Colonic mucosa (tissue), 4 donors: ENCODE data around the gene UBAP2. TPM values are rescaled to one million over a fixed set of nuclear protein-coding genes. Genes with fewer than 3 reads are reported as not detected.
"Not testable (repeated sequence)": the region's sequence is repeated elsewhere in the genome, so short reads cannot be mapped to it uniquely, and the experiment has no call there.

ENCODE experiments used
- DNase-seq: peaks from one replicate; pipeline ENCODE4 v3.0.0-alpha.2; 2020
- H3K27ac ChIP-seq: fragments of 200-600 bp; one replicate; pipeline ENCODE4 v1.8.0; 2021
- H3K27me3 ChIP-seq: fragments of 200-600 bp; one replicate; pipeline ENCODE4 v1.8.0; 2021
- H3K36me3 ChIP-seq: fragments of 200-600 bp; one replicate; pipeline ENCODE4 v1.8.0; 2021
- H3K4me1 ChIP-seq: fragments of 200-600 bp; one replicate; pipeline ENCODE4 v1.8.0; 2021; ENCODE audit warnings: mild to moderate bottlenecking
- H3K4me3 ChIP-seq: fragments of 200-600 bp; one replicate; pipeline ENCODE4 v1.8.0; 2021
- H3K9ac ChIP-seq, 2 donors: one replicate each; pipeline ENCODE4 v1.7.0; 2013; ENCODE audit warnings: control low read depth in 2 of 2, low read depth in 2 of 2, low read length in 2 of 2
- H3K9me3 ChIP-seq: fragments of 200-600 bp; one replicate; pipeline ENCODE4 v1.8.0; 2021
- CTCF ChIP-seq: fragments of 200-600 bp; IDR thresholded peaks from one replicate; pipeline ENCODE4 v1.8.0; 2022; ENCODE audit warnings: antibody characterized with exemption, mild to moderate bottlenecking
- intact Hi-C: fragments of 100-400 bp; cut with DNase I; formaldehyde crosslinking; loops from one replicate; pipeline ENCODE4 v1.14.1; 2022
- total RNA-seq, 2 donors: library from RNA; stranded (reverse); fragmentation: NEBNext Ultra II Directional in 1 of 2; extraction: Animal tissue kit (Norgen Biotek cat#: 25700) in 1 of 2; gene quantifications; one replicate each; pipeline ENCODE4 v1.2.1, GENCODE V29; 2021
- donor health status: healthy.
- donor health status: DM: no; HTN: no; CAD: no.
- donor health status: DM: no; HTN: no; CAD: no.

Gene UBAP2
- total RNA-seq, 2 donors from 2014 or later = 26.9 to 42.0 TPM

GRCh38 chr9:33976414-33976813 lies 72.3 kb downstream of the UBAP2 start:
- no peak overlapping the region for H3K4me3 ChIP-seq
- DNase-seq = no peak
- intact Hi-C loops = no loop called here
- no peaks in the 10 kb centered on the region for H3K9me3 ChIP-seq
- no peak overlapping the region for H3K9ac ChIP-seq
- H3K4me1 ChIP-seq = no peaks in the 10 kb centered on the region
- no peaks in the 10 kb centered on the region for H3K27me3 ChIP-seq
- peaks cover 6% of the 10 kb centered on the region for H3K36me3 ChIP-seq
- H3K27ac ChIP-seq = no peak overlapping the region
- no peak for TF ChIP-seq CTCF

GRCh38 chr9:33972698-33973097 lies 76.0 kb downstream of the UBAP2 start:
- Histone ChIP-seq H3K4me3 (no peak overlapping the region), H3K36me3 (peaks cover 6% of the 10 kb centered on the region), H3K27ac (no peak overlapping the region), H3K27me3 (no peaks in the 10 kb centered on the region), H3K9ac (no peak overlapping the region), H3K9me3 (no peaks in the 10 kb centered on the region), H3K4me1 (no peaks in the 10 kb centered on the region)
- no peak for DNase-seq
- TF ChIP-seq CTCF = no peak
- intact Hi-C loops = no loop called here

- no peaks in the 10 kb centered on the region for H3K4me1 ChIP-seq
- no peak overlapping the region for H3K27ac ChIP-seq
- no peak for DNase-seq
- H3K4me3 ChIP-seq = no peak overlapping the region
- no peaks in the 10 kb centered on the region for H3K27me3 ChIP-seq
- intact Hi-C loops = no loop called here
- H3K9ac ChIP-seq = no peak overlapping the region
- no peaks in the 10 kb centered on the region for H3K36me3 ChIP-seq
- TF ChIP-seq CTCF = no peak
- H3K9me3 ChIP-seq = no peaks in the 10 kb centered on the region
Observed at GRCh38 chr9:33964086-33964768, 84.5 kb downstream of the UBAP2 start.

- H3K9me3 ChIP-seq, H3K36me3 ChIP-seq, H3K27me3 ChIP-seq, intact Hi-C loops, H3K9ac ChIP-seq, H3K27ac ChIP-seq, H3K4me1 ChIP-seq, DNase-seq, H3K4me3 ChIP-seq: not testable (repeated sequence)
Observed at GRCh38 chr9:33962468-33962867, 86.2 kb downstream of the UBAP2 start.

- H3K27me3 ChIP-seq = no peaks in the 10 kb centered on the region
- no peaks in the 10 kb centered on the region for H3K4me1 ChIP-seq
- no peaks in the 10 kb centered on the region for H3K36me3 ChIP-seq
- no peak overlapping the region for H3K27ac ChIP-seq
- intact Hi-C loops = no loop called here
- H3K4me3 ChIP-seq = no peak overlapping the region
- TF ChIP-seq CTCF = no peak
- DNase-seq = no peak
- H3K9me3 ChIP-seq = no peaks in the 10 kb centered on the region
- no peak overlapping the region for H3K9ac ChIP-seq
Observed at GRCh38 chr9:33959725-33960124, 89.0 kb downstream of the UBAP2 start.

- DNase-seq = no peak
- Histone ChIP-seq H3K27me3 (no peaks in the 10 kb centered on the region), H3K36me3 (no peaks in the 10 kb centered on the region), H3K4me1 (no peaks in the 10 kb centered on the region), H3K9ac (no peak overlapping the region), H3K4me3 (no peak overlapping the region), H3K9me3 (no peaks in the 10 kb centered on the region), H3K27ac (no peak overlapping the region)
- intact Hi-C loops = no loop called here
- TF ChIP-seq CTCF = no peak
Observed at GRCh38 chr9:33956544-33956943, 92.1 kb downstream of the UBAP2 start.
